H4 (cell line): Measurements from ENCODE around the gene MYO7A. TPM values are rescaled to one million over a fixed set of nuclear protein-coding genes. Genes with fewer than 3 reads are reported as not detected.

Experiments used
- DNase-seq: peaks from one replicate; pipeline ENCODE4 v3.0.0-alpha.2; 2015; ENCODE audit warnings: low spot score
- total RNA-seq: library from RNA; depleted of rRNA; stranded (reverse); fragments of >200 nt; shearing (Covaris generic); gene quantifications from 2 replicates; pipeline ENCODE4 v1.2.3, GENCODE V29; 2014

MYO7A gene
- total RNA-seq, 1 experiment from 2014 or later = 0.35 TPM

DNA sequence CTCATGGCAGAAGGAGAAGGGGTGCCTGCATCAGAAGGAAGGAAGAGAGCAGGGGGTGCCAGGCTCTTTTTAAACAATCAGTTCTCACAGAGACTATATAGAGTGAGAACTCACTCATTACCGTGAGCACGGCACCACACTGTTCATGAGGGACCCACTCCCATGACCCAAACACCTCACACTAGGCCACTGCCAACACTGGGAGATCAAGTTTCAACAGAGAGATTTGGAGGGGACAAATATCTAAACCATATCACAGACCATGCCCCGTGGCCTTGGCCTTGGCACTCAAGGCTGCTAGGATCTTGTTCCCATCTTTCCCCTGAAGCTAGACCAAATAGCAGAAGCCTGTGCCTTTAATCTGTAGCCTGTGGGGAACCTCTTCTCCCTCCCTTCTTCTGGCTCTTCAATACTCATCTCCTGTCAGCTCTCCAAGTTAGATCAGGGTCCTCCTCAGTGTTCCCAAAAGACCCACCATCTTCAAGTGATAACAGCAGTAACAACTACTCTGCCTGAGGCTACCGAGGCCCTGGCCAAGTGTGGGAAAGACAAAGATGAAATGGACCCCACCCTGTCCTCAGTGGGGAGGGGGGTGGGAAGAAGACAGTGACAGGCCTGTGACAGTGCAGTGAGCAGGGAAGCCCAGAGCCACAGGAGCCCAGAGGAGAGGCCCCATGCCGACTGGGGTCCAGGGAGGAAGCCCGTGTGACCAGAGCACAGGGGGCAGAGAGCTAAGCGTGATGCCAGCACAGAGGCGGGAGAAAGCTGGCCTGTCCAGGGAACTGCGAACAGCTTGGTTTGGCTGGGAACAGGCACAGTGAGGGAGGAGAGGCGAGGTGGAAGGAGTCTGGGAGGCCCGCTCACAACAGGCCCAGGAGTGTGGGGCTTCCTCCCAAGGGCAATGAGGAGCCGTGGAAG is 72.6 kb downstream of the MYO7A start:
- DNase-seq = no peak

DNA sequence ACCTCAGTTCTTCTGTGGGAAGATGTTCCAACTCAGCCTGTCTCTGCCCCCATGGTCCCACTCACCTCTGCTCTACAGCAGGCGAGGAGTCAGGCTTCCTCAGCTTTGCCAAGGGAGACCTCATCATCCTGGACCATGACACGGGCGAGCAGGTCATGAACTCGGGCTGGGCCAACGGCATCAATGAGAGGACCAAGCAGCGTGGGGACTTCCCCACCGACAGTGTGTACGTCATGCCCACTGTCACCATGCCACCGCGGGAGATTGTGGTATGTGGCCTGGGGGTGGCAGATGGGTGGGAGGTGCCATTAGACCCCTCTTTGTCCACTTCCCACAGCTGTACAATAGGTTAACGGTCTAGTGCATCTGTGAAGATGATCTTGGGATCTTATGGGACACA is 73.3 kb downstream of the MYO7A start:
- no peak for DNase-seq

DNA sequence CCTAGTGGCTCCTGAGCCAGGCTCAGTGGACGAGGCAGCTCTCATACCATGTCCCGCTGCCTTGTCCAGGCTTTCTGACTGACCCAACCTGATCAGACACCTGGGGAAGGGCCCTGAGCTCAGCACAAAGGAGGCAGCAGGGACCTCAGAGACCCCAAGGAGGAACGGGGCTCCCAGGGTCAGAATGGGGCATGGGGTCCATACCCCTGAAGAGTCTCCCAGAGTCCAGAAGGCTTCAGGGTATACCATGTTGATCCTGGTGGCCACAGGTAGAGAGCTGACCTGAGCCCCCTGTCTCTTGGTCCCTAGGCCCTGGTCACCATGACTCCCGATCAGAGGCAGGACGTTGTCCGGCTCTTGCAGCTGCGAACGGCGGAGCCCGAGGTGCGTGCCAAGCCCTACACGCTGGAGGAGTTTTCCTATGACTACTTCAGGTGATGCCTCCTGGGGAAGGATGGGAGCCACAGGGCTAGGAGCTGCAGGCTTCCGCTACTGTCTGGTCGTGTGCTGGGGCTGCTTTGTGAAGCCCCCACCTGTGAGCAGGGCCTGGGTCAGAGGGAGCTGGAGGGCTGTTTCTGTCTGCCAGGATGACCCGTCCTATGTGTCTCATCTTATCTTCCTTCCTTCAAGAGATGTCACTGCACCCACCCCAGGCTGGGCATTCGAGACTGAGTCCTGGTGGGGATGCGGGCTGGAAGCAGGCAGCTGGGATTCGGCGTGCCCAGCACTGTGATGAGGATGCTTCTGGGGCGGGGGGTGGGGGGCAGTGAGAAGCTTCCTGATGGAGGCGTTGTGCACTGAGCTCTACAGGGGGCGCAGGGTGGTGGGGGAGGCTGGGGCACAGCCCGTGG is 74.2 kb downstream of the MYO7A start:
- DNase-seq = no peak

DNA sequence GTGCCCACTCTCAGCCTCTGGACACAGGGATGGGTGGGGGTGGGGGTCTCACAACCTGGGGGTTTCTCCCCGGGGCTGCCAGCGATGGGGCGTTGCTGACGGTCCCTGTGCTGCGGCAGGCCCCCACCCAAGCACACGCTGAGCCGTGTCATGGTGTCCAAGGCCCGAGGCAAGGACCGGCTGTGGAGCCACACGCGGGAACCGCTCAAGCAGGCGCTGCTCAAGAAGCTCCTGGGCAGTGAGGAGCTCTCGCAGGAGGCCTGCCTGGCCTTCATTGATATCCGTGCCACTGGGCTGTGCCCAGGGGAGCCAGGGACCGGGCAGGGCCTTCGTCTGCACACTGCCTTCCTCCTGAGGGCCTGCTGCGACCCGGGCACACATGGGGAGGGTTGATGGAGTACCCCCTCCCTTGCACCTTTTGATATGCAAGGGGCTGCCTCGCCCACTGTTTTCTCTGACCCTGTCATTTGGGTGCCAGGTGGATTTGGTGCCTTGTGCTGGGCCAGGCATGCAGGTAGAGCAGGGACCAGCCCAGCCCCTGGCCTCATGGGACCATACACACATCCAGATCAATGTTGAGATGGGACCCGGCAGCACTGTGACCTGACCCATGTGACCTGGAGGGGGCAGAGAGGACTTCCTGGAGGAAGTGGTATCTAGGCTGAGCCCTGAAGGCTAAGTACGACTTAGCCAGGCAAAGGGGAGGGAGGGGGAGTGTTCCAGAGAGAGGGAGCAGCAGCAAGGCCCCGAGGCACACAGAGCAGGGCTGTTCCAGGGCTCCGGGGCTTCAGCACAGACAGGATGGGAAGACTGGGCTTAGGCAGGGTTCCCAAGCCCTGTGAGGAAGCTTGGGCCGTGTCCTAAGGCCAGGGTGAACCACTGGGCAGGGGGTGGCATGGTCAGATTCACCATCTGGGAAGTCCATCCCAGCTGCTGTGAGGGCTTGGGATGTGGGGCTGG is 75.2 kb downstream of the MYO7A start:
- no peak for DNase-seq

DNA sequence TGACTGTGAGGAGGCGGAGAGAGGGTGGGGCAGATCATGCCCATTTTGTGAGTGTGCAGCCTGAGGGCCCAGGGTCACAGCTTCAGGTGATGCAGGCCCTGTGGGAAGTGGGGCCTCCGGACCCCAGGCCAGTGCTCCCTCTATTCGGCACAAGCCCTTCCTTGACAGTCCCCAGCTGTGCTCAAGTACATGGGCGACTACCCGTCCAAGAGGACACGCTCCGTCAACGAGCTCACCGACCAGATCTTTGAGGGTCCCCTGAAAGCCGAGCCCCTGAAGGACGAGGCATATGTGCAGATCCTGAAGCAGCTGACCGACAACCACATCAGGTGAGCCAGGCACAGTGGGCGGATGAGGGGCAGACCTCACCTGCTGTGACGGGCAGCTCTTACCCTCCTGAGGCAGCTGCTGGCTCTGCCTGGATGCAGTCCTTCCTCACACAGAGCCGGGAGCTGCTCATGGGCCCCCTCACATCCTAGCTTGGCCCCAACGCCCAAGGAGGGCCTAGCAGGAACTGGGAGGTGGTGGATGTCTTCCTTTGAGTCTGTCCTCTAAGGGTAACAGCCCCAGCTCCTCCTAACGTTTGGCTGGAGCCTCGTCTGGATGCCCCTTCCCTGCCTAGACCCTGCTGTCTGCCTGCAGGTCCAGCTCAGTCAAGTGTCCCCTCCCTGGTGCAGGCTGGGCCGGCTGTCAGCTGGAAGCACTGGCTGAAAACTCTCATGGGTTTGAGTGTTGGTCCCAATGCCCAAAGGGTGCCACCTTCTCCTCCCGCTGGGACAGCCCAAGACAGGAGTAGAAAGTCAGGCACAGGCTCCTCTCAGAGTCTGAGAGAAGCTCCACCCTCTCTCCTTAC is 76.1 kb downstream of the MYO7A start:
- no peak for DNase-seq

DNA sequence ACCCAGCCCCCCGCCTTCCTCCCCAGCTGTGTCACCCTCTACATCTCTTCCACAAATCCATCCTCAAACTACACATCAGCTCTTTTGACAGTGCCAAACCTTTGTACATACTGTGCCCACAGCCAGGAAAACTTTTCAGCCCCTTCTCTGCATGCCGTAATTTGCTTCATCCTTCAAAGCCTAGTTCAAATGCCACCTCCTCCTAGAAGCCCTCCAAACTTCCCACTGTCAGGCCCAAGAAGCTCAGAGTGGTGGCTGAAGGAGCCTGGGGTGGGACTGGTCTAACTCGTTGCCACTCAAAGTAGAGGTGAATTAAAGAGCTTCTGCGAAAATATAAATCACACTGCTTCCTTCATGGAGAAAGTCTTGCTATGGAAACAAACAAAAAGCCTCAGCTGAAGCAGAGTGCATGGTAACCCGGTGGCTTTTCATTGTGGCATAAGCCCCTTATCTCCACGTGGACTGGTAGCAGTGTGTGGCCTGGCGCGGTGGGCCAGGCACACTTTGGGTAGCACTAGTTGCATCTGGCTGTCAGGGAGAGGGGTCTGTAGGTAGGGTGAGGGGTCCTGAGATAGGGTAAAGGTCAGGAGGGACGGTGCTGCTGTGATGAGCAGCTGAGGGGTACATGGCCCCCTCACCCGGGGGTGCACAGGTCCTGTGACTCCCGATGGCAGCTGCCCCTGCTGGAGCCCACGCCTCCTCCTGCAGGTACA is 76.9 kb downstream of the MYO7A start:
- DNase-seq = no peak

DNA sequence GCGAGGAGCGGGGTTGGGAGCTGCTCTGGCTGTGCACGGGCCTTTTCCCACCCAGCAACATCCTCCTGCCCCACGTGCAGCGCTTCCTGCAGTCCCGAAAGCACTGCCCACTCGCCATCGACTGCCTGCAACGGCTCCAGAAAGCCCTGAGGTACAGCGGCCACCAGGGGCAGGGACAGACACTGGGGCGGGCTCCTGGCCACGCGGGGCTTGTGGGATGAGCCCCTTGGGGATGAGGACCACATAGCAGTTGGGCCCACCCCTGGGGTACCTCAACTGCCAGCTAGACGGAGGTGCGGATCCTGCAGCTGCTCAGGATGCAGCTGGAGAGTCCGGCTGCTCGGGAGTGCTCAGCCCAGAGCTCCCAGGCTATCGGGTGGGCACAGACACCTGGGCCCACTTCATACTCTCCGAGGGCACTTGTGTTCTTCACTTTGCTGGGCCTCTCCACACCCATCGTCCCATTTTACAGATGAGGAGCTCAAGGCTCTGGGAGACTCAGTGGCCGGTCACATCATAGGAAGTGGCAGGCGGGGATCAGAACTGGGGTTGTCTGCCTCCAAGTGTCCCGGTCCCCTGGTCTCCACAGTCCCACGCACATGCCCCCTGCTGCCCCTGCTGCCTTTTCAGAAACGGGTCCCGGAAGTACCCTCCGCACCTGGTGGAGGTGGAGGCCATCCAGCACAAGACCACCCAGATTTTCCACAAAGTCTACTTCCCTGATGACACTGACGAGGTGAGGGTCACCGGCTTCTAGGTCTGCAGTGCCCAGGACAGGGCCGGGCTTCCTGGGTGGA is 77.6 kb downstream of the MYO7A start:
- DNase-seq = no peak

DNA sequence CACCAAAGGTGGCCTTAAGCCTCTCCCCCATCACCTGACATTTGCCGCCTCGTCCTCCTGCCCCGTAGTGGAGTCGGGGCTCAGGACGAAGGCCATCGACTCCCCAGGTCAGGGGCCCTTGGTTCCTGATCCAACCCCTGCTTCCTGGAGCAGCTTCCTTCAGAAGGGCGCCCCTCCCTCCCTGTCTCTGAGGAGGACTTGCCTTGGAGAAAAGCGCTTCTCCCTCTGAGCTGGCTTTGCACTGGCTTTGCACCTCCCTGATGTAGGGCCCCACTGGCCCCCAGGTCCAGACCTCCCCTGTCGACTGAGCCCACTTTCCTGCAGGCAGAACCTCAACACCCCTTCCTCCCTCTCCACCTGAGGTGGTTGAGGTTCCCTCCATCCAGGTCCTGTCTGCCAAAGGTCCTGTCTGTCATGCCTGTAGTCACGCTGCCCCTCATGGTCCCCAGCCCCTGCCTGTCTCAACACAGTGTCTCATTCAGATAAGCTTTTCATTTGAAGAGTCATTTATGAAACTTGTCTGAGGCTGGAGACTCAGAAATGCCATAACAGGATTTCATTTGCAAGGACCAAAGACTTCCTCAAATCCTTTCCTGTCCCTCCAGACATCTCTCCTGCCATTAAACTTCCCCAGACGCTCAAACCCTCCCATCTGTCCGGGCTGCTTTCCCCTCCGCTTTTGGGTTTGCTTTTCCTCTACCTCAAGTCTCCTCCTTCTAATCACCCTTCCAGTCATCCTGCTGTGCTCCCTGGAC is 78.4 kb downstream of the MYO7A start:
- no peak for DNase-seq

DNA sequence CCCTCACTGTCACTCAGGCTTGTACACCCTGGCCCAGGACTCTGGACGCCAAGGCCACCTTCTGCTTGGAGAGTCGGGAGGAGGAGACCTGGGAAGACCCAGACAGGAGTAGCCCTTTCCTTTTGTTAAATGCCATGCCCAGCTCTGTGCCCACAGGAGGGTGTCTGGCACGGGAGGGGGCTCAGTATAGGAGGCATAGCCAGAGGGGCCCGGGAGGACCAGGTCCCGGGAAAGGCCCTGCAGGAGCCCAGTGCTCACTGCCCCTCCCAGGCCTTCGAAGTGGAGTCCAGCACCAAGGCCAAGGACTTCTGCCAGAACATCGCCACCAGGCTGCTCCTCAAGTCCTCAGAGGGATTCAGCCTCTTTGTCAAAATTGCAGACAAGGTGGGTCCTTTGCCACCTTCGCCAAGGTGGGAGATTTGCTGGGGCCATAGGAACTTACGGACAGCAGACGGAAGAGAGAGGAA is 79.0 kb downstream of the MYO7A start:
- no peak for DNase-seq

DNA sequence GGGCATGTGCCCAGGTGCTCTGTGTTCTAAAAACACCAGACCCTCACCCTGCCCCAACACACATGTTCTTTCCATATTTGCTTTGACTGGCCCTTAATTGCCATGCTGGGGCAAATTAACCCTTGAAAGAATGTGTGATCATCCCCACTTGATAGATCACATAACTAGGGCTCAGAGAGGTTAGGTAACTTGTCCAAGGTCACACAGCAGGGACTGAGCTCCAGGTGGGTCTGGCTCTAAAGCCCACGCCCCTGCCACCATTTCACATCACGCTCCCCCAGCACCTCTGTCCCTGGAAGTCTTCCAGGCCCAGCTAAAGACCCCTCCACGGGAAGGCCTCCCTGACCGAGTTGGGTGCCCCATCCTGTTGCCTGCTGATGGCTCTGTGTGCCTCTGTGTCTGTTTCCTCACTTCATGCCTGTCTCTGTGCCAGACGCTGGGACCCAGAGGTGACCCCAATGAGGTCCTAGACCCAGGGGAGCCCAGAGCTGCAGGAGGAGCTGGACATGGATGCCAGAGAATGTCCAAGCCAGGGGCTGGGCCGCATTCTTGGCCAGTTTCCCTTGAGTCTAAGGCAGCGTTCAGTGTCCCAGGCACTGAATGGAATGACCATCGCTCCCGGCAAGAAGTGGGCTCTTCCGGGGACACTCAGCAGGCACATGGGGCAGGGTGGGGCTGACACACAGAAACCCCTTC is 79.7 kb downstream of the MYO7A start:
- DNase-seq = no peak

DNA sequence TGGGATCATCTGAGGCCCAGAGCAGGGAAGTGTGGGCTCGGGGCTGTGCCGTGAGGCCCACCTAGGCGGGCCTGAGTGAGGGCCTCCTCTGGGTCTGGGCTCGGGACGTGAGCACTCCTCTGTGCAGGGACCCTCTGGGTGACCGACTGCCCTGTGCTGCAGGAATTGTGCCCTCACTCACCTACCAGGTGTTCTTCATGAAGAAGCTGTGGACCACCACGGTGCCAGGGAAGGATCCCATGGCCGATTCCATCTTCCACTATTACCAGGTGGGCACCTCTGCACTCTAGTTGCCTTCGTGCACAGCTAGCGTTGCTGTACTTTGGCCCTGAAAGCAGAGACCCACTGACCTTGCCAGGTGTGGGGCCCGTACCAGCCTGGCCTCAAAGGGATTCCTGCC is 80.5 kb downstream of the MYO7A start:
- DNase-seq = no peak

DNA sequence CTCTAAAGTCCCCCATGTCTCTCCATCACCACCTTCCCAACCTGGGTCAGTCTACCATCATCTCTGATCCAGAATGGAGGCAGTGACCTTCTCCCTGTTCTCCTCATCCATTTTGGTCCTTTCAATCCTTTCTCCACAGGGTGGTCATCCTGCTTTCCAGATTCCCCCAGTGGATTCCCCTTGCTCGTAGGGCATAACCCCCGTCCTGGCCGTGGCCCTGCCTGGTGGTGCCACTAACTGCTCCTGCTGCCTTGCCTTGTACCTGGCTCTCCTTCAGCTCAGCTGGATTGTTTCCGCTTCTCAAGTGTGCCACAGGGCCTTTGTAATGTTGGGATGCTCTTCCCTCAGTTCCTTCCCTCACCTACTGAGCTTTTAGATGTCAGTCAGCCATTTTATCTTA is 81.6 kb downstream of the MYO7A start:
- DNase-seq = no peak

DNA sequence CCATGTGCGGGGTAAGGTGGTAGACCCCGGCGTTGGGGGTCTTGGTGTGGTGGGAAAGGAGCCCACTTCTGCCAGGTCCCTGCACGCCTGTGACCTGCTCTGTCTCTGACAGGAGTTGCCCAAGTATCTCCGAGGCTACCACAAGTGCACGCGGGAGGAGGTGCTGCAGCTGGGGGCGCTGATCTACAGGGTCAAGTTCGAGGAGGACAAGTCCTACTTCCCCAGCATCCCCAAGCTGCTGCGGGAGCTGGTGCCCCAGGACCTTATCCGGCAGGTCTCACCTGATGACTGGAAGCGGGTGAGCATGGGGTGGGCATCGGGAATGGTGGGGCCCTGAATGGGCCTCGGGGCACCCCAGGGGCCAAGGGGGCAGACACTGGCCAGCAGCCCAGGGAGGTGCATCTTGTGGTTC is 83.0 kb downstream of the MYO7A start:
- no peak for DNase-seq

DNA sequence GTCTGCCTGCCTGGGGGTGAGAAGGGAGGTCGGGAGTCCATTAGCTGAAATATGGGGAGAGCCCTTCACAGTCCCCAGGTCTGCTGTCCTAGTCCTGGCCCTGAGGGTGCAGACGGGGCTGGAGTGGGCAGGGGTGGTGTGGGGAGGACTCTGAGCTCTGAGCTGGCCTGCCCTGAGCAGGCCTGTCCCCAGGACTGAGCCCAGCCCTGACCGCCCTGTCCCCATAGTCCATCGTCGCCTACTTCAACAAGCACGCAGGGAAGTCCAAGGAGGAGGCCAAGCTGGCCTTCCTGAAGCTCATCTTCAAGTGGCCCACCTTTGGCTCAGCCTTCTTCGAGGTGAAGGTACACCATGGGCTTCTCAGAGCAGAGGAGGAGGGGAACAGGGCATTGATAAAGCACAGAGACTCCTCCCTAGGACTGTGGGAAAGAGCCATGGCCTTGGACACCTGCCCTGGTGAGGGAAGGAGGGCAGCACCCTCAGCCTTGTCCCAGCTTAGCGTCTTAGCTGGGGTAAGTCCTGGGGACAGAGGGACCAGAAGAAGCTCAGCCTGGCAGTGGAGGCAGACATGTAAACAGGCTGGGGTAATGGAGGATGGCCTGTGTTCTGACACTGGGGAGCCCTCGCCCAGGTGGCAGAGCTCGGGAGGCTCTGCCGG is 83.7 kb downstream of the MYO7A start:
- no peak for DNase-seq

DNA sequence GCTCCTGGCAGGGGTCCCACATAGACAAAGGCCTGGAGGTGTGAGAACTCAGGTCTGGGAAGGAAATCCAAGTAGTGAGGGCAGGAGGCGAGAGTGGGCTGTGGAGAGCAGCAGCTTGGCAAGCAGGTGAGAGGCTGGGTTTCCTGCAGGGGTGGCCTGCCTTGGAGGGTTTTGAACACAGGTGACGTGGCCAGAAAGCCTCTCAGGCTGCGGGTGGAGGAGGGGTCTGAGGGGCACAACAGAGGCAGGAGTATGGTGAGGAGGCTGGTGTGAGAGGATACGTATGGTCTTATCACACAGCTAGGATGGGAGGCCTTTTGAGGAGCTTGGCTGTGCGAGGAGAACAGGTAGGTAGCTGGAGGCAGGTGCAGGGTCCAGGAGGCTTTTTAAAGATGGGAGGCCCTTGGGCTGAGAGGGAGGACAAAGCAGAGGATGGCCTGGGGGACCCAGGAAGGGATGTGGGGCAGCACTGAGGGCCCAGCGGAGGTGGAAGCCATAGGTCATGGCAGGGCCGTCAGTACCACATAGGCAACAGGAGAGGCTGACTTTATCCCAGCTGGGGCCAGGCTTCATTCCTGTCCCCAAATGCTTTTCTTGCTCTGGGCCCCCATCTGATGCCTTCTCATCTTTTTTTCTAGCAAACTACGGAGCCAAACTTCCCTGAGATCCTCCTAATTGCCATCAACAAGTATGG is 84.4 kb downstream of the MYO7A start:
- no peak for DNase-seq

DNA sequence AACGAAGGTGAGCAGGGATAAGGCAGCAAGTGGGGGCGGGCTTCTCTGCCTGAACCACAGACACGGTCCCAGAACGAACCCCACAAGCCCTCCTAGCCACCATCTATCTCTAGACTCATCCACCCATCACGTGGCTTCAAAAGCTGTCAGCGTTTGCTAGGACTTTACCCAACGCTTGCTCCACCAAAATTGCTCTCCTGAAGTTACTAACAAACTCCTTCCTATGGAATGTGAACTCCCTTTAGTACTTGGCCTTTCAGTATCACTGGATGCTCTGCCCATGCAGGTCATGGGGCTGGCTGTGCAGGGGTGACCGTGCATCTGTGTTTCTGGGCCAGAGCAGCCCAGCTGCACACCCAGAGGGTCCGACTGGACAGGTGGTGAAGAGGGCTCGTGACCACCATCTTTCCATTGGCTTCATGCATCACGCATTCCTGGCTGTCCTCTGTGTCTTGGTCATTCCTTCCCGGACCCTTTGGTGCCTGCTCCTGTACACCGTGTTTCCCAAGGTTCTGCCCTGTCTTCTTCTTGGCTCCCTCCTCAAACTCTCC is 85.1 kb downstream of the MYO7A start:
- no peak for DNase-seq
